ENCODE results near the gene MUL1. TPM values are rescaled to one million over a fixed set of nuclear protein-coding genes. Genes with fewer than 3 reads are reported as not detected.

MUL1 gene
- total and polyA plus RNA-seq, 9 of the 15 experiments (the other 6 are each of a cell fraction or from before 2014, with no cell fraction given), result 10.4 to 32.9 (median 19.3) TPM

GRCh38 chr1:20508411-20508771, 440 bp upstream of the MUL1 start (continued):
- no peak for TF ChIP-seq MGA (IDR thresholded peaks at IDR 0.05)
- peak; percentile 93 for TF ChIP-seq ADNP (tag; IDR thresholded peaks at IDR 0.05)
- TF ChIP-seq THAP12 (CRISPR knock-in tag; IDR thresholded peaks at IDR 0.05), result no peak
- TF ChIP-seq L3MBTL2 (IDR thresholded peaks at IDR 0.05), result 0 out of 2 replicates have a peak, but pooled peaks have one; percentile 7
- TF ChIP-seq CBX1 (IDR thresholded peaks at IDR 0.05; ENCODE audit: low read depth), result peak; percentile 16
- 0 out of 2 replicates have a peak, but pooled peaks have one; percentile 4 for TF ChIP-seq CTBP1 (IDR thresholded peaks at IDR 0.05; ENCODE audit: borderline replicate concordance)
- TF ChIP-seq THRB (CRISPR knock-in tag; conservative IDR thresholded peaks at IDR 0.05), result 0 out of 2 replicates have a peak, but pooled peaks have one; percentile 1
